Neural progenitor cell (in vitro differentiated cells): ENCODE results near the gene MPRIP.

Source experiments
- EZH2 ChIP-seq: fragments of 200-600 bp; sonication (generic); IDR thresholded peaks from 2 replicates; pipeline ENCODE4 v1.6.1; 2017; ENCODE audit warnings: antibody characterized with exemption, mild to moderate bottlenecking, moderate library complexity
- TF ChIP-seq, protein P1 (sequence below): fragments of 200-600 bp; sonication (generic); IDR thresholded peaks from 2 replicates; pipeline ENCODE4 v1.5.1; 2017; ENCODE audit warnings: antibody characterized with exemption, mild to moderate bottlenecking

DNA sequence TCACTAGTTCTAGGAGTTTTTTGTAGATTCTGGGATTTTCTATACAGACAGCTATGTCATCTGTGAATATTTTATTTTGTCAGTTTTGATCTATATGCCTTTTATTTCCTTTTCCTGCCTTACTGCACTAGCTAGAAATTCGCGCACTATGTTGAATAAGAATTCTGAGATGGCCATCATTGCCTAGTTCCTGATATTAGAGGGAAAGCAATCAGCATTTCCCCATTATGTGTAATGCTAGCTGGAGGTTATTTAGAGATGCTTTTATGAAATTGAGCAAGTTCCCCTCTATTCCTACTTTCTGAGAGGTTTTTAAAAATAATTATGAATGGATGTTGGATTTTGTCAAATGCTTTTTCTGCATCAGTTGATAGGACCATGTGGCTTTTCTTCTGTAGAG lies 23.8 kb downstream of the MPRIP start:
- TF ChIP-seq, protein P1, sequence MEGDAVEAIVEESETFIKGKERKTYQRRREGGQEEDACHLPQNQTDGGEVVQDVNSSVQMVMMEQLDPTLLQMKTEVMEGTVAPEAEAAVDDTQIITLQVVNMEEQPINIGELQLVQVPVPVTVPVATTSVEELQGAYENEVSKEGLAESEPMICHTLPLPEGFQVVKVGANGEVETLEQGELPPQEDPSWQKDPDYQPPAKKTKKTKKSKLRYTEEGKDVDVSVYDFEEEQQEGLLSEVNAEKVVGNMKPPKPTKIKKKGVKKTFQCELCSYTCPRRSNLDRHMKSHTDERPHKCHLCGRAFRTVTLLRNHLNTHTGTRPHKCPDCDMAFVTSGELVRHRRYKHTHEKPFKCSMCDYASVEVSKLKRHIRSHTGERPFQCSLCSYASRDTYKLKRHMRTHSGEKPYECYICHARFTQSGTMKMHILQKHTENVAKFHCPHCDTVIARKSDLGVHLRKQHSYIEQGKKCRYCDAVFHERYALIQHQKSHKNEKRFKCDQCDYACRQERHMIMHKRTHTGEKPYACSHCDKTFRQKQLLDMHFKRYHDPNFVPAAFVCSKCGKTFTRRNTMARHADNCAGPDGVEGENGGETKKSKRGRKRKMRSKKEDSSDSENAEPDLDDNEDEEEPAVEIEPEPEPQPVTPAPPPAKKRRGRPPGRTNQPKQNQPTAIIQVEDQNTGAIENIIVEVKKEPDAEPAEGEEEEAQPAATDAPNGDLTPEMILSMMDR, result no peak
- TF ChIP-seq EZH2, result no peak
